ENCODE data around the gene PROX2.

Gene PROX2, protein sequence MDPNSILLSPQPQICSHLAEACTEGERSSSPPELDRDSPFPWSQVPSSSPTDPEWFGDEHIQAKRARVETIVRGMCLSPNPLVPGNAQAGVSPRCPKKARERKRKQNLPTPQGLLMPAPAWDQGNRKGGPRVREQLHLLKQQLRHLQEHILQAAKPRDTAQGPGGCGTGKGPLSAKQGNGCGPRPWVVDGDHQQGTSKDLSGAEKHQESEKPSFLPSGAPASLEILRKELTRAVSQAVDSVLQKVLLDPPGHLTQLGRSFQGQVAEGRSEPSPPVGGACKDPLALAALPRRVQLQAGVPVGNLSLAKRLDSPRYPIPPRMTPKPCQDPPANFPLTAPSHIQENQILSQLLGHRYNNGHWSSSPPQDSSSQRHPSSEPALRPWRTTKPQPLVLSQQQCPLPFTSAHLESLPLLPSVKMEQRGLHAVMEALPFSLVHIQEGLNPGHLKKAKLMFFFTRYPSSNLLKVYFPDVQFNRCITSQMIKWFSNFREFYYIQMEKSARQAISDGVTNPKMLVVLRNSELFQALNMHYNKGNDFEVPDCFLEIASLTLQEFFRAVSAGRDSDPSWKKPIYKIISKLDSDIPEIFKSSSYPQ

GRCh38 chr14:74875941-74876913 is at the start of gene PROX2:
Gene PROX2, minus strand, starts transcription at chr14:74876145. Its CDS starts 12,311 bp downstream, at chr14:74863834.
- DNase-seq: no peak

DNA sequence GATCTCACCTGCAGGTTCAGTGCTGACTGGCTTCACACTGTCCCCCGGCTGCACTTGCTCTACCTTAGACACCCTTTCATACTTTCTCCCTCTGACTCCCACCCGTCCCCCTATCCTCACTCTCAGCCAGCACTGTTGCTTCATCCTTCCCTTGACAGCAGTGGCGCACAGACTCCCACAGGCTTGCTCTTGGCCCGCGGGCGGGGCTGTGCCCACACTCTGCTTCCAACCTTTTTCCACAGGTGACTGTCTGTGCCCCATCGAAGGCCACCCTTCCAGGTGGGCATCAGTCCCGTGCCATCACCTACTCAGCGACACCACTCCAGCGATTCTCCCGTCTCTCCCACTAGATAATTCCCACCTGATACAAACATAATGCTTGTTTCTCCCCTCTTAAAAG is 48.1 kb upstream of the PROX2 start:
- no peak for DNase-seq

- DNase-seq: peak; percentile 77
These were observed 46.9 kb upstream of the PROX2 start, which contains the start of gene RPS6KL1 for GRCh38 chr14:74922752-74923401. Gene RPS6KL1, minus strand, starts transcription at chr14:74923260. Its CDS starts 1,719 bp downstream, at chr14:74921541.

GRCh38 chr14:74921987-74922751 is 46.2 kb upstream of the PROX2 start:
- no peak for DNase-seq

- DNase-seq: no peak
These were observed 45.2 kb upstream of the PROX2 start for GRCh38 chr14:74921053-74921620.

- no peak for DNase-seq
These were observed 44.3 kb upstream of the PROX2 start for GRCh38 chr14:74920281-74920680.

- DNase-seq: no peak
These were observed 43.6 kb upstream of the PROX2 start for GRCh38 chr14:74919421-74920165.

GRCh38 chr14:74918380-74918779 is 42.4 kb upstream of the PROX2 start:
- DNase-seq: no peak

DNA sequence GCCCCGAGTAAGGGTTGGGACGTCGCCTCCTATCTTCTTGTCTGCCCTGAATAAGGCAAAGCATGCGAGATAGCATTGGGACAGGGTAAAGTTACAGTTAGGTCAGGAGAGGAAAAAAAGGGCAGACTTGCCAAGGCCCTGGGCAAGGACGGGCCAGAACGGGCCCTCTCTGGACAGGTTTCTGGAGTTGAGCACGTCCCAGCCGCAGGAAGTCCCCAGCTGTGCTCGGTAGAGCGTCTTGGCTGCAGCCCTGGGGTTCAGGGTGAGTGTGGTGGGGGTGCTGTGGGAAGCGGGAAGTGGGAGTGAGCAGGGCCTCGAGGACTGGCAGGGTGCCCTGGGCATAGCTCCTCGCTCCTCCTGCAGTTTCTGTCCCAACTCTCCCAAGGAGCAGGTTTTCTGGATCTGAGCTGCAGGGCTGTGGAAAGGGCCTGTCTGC is 41.7 kb upstream of the PROX2 start:
- DNase-seq: no peak

DNA sequence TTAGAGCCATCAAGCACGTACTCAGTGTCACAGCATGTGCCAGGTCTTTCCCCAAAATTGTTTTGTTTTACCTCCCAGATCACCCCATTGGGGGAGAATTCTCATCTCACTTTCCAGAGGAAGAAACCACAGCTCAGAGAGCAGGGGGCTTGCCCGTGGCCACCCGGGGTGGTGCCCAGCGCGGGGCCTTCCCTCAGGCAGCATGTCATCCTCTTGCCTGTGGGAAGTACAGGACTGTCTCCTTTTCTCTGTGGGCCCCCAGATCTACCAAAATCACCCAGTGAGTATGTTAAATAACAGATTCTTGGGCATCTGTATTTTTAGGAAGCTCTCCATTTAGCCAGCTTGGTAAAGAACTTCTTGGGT is 41.2 kb upstream of the PROX2 start:
- no peak for DNase-seq

GRCh38 chr14:74915826-74916225 is 39.9 kb upstream of the PROX2 start:
- no peak for DNase-seq

GRCh38 chr14:74915426-74915825 is 39.5 kb upstream of the PROX2 start:
- no peak for DNase-seq

GRCh38 chr14:74913986-74914573 is 38.1 kb upstream of the PROX2 start:
- no peak for DNase-seq

DNA sequence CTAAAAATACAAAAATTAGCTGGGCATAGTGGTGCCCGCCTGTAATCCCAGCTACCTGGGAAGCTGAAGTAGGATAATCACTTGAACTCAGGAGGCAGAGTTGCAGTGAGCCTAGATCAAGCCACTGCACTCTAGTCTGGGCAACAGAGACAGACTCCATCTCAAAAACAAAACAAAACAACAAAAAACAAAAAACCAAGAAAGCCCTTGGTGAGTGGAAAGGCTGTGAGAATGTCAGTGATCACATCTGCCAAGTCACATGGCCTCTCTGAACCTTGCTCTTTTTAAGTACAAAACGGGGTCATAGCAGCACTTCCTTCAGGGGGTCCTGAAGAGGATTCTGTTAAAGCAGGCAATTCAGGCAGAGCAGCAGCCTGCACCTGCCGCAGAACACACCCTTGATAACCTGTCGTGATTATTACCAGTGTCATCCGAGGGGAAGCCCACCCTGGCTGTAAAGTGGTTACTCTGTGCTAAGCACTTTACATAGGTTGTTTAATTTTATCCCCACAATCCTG is 37.5 kb upstream of the PROX2 start:
- no peak for DNase-seq

- DNase-seq: no peak
These were observed 36.9 kb upstream of the PROX2 start for GRCh38 chr14:74912801-74913200.

- DNase-seq: no peak
These were observed 36.2 kb upstream of the PROX2 start for GRCh38 chr14:74912111-74912510.

DNA sequence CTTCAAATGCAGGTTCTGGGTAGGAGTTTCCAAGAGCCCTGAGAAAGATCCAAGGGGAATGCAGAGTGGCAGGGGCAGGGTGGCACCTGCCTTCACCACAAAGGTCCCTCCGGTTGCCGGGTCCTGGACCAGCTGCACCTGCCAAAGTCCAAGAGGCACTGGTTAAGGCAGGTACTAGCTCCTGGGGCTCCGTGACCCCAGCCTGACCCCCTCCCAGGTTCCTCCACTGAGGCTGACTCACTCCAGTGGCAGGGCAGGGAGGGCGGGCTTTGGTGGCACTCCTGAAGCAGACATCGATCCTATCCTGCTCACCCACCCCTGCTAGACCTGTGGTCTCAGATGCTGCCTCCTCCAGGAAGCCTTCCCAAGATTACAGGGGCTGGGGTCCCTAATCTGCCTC is 35.8 kb upstream of the PROX2 start:
- no peak for DNase-seq

DNA sequence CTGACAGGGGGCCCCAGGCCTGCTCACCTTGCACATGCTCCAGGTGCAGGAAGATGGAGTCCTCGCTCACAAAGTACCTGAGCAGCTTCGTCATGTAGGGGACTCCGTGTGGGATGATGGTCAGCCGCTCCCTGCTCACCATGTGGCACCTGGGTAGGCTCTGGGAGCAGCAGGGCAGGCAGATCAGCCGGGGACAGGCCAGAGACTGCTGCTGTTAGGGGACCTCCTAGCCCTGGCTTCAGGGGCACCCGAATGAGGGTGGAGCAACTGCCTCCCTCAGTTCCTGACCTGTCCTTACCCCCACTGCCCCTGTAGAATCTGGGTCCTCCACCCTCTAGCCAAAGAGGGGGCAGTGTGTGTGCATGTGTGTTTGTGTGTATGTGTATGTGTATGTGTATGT is 35.3 kb upstream of the PROX2 start:
- no peak for DNase-seq

DNA sequence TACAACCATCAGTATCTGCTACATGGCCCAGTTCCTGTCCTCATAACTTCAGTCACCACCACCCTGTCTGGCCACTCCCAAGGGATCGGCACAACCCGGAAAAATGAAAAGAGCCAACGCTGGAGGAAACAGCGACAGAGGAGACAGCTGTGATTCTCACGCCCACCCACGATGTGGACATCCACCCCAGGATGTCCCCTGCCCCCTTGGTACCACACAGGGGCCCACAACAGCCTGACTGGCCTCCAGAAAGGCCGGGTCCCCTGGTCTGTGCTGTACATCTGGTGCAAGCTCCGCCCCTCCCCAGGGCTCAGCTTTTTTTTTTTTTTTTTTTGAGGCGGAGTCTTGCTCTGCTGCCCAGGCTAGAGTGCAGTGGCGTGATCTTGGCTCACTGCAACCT is 34.6 kb upstream of the PROX2 start:
- no peak for DNase-seq

DNA sequence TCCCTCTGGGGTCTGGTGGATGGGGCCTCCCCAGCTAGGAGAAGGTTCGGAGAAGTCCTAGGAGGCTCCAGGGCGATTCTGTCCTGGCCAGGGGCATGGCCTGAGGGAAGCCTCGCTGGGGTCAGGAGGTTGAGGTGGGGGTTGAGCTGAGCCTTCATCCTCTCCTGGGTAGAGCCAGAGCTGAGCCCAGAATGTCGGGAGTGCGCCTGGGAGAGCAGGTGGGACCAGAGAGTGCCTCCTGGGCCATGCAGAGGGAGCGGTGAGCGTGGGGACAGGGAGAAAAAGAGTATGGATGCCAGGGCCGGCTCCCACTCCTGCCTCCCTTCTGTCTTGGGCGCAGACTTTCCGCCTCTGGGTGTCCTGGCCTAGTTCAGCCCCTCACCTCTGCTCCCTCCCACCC is 34.0 kb upstream of the PROX2 start:
- DNase-seq: no peak

All from stimulated activated CD4-positive, alpha-beta T cell treated with anti-CD3 and anti-CD28 coated beads, Interleukin-4, amount 100 ng/mL, for 24 hours (primary cell).